HG02588 (cell line): Measurements from ENCODE around the gene SLX4IP.
"Not testable (repeated sequence)": the region's sequence is repeated elsewhere in the genome, so short reads cannot be mapped to it uniquely, and the experiment has no call there.

Experiments used
- ATAC-seq: cut with Tn5 transposase; IDR thresholded peaks from one replicate; pipeline ENCODE4 v1.9.1; 2021; ENCODE audit warnings: mild to moderate bottlenecking, moderate library complexity; ENCODE audit not compliant: unreplicated experiment

The SLX4IP gene

DNA sequence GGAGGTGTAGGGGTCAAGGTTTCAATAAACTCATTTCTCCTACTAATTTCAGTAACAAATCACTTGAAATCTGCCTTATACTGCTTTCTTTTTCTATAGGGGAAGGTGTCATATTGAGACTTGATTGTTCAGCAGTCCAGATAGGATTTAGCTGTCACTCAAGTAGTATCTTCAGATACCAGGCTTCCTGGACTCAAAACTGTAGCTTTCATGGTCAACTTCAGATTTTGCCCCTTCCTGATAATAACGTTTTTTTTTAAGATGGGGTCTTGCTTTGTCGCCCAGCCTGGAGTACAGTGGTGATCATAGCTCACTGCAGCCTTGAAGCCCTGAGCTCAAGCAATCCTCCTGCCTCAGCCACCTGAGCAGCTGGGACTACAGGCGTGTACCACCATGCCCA, 160.9 kb downstream of the SLX4IP start:
- no peak for ATAC-seq

DNA sequence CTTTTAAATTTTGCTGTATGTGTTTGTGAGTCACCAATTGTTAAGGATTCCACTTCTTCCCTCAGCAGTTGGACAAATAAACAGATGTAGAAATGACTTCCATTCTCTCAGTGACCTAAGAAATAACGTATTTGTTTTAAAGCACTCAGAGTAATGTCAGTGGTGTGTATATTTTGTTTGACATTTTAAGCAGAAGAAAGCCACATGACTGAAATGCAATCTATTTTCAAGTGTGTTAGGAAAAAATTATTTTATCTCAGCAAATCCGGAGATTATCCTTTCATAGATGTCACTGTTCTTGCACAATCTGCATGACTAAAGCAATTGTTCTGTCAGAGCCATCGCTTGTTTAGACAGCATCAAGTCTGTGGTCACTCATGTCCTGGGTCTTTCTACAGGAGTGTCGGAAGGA, 161.6 kb downstream of the SLX4IP start:
- no peak for ATAC-seq

DNA sequence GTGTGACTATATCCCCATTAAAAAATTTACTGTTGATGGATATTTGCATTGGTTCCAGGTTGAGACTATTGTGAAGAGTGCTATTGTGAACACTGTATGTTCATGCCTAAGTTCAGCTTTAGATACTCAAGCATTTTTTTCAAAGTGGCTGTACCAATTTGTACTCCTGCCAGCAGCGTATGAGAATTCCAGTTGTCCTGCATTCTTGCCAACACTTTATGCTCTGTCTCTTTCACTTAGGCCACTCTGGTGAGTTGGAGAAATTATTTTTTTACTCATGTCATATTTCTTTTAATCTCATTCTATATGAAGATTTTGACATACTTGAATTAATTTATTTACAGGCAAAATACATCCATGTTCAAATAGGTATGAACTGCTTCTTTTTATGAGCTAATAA, 162.5 kb downstream of the SLX4IP start:
- no peak for ATAC-seq

DNA sequence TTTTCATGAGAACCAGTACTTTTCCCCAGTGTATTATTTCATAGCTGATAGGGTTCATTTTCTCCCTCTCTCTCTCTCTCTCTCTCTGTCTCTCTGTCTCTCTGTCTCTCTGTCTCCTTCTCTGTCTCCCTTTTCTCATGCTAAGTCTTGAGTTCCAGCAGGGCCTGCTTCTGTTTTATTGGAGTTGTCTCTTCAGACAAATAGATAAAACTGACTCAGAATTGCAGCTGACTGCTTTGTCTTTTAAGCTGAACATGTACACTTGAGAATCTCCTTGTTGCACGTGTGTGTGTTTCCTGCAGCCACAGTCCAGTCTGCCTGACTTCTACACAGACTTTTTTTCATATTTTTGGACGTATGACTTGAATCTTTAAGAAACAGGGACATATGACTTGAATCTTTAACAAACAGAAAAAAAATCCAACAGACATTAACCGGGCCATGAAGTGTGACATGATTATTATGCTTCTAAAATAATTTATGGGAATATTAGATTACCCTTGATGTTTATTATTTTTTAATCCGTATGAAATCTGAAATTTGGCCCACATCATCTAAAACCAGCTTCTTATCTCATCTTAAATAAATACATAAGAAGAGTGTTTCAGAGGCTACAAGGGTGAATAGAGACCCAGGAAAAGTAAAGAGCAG, 167.2 kb downstream of the SLX4IP start:
- ATAC-seq, result no peak

DNA sequence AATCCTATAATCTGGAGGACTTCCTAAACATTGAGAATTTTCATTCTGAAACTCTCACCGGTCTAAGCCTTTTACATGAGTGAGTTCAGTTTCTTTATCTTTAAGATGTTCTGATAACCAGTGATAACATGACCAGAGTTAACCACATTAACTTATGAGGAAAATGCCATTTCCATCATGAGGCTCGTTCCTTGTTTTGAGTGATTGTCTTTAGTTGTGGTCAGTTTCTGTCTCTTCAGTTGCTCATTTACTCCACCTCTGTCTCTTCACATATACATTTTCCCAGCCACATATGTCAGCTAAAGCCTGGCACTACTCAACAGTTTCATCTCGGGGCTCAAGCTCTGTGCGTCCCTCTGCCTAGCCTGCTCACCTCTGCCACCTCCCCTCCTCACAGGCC, 168.3 kb downstream of the SLX4IP start:
- ATAC-seq, result no peak

DNA sequence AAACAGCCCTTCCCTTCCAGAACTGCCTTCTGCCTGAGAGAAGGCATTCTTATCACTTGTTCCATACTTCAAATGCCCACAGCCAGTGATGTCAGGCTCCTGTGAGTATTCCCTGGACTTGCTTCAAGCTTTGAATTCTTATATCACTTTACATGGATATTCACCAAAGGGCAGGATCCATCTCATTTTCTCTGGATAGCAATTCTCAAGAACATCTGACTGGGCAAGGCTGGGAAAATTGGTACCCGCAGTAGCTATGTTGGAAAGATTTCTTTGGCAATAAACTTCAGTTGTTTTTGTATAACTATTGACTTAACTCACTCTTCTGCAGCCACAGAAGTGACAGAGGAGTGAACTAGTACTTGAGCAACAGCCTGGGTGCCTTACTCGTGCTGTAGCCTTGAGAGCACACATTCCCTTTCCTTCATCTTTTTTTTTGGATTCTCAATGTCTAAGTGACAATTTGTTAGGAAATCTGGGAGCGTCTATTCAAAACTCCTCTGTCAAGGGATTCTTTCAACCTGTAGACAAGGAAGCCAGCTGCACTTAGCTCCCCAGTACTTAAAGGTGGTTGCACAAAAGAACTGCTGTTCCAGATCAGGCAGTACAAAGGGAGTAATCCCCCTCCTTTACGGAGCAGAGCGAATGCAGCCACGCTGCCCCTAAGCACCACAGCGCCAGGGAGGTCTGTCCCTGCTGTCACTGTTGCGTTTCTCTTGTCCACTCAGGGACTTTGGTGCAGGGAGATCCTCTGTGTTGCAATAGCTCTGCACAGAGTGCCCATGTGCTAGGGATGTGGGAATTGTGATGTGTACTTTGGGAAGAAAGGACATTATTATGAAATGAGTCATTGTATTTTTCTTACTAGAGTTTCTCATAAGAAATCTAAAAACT, 169.1 kb downstream of the SLX4IP start:
- no peak for ATAC-seq

DNA sequence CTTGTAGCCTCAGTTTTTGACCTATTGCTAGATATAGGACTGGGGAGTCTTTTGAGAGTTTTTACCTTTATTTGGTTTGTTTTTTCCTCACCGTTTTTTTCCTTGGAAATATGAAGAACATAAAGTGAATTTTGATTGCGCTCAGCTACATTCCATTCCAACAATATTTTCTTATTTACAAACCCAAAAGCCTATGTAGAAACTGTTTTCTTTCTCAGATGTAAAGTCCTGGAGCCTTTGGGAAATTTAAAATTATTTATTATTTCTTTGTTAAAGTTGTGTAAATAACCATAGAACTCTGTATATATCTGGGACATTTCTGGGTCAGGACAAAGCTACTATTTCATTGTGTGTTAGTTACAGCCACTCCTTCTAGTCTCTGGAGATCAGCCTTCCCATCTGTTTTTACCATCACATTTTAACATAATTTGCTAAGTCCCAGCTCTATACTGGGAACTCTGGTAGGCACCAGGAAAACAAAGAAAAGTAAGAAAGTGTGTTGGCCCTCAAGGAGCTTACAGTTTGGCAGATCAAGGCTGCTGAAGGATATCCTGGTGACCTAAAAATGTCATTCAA, 169.8 kb downstream of the SLX4IP start:
- no peak for ATAC-seq

DNA sequence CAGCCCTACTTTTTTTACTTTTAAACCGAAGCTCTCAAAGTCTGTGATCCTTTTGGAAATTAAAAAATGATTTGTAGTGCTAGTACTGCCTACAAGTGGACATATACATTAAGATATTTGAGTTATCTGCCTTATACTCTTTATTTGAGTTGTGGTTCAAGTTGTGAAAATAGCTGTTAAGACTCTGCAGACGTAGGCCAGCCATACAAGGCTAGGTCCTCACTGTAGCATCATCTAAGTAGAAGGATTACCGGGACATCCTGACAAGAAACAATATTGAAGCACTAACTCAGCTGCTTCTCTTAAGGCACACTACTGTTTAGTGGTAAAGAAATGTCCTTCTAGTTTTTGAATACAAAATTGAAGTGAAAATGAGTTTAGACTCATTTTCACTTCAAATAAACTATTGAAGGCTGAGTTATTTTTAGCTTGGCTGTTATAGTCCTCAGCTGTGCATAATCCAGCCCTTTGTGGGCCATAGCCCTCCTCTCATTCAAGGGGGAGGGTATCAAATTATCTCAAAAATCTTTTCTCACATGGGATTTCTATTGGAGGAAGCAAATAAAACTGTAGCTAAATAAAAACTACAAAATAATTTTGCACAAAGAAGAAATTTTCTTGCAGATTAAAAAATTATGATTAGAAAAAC, 170.6 kb downstream of the SLX4IP start:
- no peak for ATAC-seq

DNA sequence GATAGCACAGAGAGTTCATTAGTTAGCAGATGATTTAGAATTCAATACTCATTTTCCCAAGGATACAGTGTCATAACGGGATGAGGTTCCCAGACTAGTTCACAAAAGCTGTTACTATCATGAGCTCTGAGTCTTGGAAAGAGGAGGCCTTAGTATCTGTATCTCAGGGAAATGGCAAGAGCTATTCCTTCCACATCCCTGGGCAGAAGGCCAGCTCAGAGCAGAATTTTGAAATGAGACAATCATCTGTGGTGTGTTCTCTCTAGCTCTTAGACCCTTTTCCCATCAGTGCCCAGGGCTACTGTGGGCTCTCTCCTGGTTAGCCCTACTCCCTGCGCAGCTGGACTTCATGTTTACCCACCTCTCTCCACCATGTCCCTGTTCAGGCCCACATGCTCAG, 174.2 kb downstream of the SLX4IP start:
- ATAC-seq, result no peak

DNA sequence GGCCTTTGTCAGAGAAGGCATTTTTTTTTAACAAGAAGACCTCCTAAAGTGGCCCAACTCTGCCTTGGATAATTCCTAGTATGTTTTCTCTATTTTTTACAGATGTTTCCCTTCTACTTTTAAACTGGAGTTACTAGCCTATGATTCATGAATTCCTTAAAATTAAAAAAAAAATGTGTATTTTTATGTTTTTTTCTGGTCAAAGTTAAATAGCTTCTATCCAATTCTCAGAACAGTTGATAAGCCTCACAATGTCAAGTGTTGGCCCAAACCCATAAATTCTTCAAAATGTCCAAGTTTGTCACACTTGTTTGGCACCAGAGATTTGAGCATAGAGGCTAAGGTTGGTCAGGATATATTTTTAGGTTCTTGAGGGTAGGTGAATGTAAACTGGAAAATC, 174.7 kb downstream of the SLX4IP start:
- no peak for ATAC-seq

DNA sequence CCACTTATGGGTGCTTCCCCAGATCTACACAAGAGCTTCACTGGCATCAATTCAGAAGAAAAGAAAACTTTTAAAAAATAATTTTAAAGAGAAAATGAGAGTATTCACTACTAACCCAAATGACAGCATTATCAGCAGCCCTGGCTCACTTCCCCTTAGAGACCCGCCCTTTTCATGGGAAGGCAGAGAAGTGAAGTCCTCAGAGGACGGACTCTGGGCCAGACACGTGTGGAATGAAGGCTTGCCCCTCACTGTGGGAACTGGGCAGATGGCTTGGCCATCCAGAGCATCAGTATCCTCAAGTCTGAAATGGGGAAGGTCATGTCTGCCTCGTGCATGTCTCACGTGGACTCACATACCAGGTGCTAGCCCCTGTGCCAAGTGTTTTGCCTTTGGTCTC, 175.1 kb downstream of the SLX4IP start:
- ATAC-seq, result no peak

DNA sequence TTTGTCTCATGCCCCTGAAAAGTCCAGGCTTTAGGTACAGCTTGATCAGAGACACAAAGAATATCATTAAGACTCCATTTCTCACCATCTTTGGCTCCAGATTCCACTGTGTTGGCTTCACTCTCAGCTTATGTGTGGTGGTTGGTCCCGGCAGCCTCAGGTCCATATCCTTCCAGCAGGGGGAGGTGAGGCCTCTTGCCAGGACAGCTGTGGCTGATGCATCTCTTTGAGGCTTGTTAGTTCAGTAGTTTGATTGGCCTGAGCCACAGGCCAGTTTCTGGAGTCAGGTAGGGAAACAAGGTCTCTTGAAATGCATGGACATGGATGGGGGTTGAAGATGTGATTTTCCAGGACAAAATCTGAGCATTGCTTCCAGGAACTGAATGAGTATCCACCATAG, 176.3 kb downstream of the SLX4IP start:
- no peak for ATAC-seq

DNA sequence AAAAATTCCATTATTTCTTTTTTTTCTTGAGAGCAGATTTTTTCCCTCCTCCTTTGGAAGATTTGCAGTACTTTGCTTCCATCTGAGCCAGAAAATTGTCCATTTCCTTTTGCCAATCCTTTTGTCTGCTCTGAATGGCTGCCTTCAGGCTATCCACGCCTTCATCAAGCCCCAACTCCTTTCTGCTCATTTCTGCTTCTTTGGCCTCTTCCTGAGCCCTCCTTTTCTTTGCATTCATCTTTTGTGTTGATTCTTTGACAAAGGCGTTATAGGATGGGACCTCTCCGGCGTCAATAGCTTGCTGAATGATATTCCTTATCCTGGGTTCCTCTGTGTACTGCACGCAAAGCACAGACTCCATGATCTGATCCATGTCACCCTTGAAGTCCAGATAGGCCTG, 178.3 kb downstream of the SLX4IP start:
- not testable (repeated sequence) for ATAC-seq

DNA sequence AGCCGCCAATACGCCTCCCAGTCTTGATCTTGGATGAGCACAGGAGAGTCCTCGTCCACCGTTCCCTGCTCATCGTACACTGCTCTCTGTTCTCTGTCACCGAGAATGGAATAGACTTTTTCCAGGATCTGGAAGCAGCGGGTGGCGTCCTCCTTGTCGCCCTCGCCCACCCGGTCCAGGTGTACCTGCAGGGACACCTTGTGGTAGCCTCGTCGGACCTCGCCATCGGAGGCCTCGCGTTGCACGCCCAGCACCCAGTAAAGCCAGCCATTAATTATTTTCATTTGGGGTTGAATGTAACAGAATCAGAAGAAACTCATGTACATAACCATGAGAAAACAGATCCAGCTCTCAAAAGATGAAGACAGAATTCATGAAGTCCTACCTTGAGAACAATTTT, 178.8 kb downstream of the SLX4IP start:
- ATAC-seq, result no peak

DNA sequence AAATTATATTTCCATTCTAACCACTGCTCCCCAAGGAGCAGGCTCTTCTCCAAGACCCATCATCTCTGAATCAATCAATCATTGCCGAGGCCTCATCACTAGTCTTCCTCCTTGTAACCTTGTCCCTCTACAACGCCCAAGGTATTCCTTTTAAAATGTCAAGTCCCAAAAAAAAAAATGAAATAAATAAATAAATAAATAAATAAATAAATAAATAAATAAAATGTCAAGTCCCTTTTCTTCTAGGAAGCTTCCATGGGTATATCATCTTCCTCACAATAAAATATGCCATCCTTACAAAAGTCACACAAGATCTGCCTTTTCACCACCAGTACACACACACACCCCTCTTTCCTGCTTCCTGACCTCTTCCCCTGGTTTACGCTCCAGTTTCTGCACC, 181.1 kb downstream of the SLX4IP start:
- ATAC-seq, result no peak

DNA sequence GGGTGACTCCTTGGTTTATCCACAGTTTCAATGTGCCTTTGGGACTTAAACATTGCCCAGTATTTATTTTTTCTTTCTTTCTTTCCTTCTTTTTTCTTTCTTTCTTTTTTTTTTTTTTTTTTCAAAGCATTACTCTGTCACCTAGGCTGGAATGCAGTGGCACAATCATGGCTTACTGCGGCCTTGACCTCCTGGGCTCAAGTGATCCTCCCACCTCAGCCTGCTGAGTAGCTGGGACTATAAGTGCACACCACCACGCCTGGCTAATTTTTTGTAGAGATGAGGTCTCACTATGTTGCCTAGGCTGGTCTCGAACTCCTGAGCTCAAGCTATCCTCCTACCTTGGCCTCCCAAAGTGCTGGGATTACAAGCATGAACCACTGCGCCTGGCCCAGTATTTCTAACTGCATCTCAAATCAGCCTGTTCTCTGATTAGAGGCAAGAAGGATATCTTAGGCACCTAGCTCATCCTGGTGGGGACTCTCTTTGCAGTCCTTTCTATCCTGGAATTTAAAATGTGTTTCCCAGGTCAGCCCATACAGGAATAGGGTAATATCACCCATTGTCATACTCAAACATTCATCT, 182.5 kb downstream of the SLX4IP start:
- not testable (repeated sequence) for ATAC-seq

DNA sequence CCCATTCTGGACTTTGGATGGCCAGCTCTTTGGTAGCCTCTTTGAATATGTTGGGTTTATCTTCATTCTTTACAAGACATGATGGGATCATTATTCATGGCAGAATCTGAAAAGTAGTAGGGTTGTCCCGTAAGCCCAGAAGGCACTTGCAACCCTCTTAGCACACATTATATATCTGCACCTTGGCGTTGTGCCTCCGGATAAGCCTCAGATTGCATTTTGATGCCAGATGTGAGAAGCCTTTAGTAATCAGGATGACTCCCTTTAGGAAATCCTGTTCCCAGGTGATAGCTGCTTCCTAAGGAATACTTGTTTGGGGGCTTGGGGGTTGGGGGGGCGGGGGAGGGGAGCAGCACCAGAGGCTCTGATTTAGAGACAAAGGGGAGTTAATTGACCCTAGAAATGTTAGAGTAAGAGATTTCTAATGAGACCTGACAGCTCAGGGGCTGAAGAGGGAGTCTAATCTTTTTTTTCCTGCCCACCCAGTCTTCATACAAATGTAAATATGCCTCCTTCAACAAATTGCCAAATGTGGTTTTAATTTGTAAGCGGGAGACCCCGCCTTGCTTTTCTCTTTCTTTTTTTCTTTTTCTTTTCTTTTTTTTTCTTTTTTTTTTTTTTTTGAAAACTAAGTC, 183.6 kb downstream of the SLX4IP start:
- no peak for ATAC-seq

DNA sequence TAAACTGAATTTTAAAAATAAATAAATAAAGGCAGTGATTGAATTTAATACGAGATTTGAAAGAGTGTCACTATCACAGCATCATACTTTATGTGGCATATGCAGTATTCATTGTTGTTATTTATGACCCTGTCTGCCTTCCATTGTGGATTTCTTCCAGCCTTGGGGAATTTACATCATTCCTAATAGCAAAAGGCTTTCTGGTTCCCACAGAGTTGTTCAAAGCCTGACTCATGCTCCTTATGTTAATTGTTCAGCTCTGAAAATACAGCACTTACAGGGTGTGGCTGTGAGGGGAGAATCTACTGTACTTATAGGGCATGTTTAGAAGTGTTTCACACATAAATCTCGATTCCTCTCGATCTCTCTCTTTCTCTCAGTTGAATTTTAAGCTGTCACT, 184.3 kb downstream of the SLX4IP start:
- ATAC-seq, result no peak

DNA sequence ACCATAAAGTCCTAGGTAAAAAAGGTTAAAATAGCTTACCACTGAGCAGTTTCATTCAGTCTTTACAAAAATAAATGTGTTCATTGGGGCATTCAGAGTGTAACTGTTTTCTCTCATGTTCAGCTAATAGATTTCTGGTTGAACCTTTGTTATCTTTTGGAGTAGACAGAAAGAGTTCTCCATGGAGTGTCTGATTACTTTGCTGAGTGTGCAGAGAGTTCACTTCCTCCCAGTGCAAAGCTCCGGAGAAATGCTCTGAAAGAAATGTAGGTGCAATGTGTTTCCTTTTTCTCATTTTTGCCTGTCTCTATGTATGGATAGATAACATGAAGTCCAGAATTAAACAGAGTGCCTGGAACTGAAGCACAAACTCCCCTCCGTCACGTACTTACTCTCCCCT, 186.0 kb downstream of the SLX4IP start:
- no peak for ATAC-seq

DNA sequence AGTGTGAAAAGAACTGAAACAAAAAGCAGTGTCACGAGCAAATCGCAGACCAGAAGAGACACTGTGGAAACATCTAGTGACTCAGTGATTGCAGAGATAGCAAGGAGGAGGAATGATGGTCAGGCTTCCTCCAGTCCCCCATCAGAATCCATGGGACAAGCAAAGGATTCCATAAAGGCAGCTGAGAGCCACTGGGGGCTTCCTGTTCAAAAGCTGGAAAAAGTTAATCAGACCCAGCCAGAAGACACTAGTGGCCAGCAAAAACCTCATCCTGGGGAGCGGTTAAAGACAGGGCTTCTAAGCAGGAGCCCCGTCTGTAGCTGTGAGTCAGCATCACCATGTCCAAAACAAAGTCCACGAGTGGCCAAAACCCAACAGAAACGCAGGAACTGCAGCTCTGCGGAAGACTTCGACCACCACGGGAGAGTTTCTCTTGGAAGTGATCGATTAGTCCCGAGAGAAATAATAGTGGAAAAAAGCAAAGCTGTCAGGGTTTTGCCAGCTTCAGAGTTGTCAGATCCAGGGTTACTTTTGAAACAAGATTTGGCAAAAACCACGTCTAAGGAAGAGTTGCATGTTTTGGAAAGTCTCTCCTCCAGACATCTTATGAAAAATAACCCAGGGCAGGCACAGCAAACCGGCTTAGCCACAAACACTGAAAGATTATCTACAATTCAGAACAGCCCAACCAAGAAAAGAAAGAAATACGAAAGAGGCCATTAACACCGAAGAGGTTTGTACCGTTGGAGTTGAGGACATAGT, 187.7 kb downstream of the SLX4IP start:
- ATAC-seq, result no peak
